HG03103 (cell line): ENCODE measurements around the gene CHRNG.

Experiments
- ATAC-seq: cut with Tn5 transposase; IDR thresholded peaks from one replicate; pipeline ENCODE4 v1.9.1; 2021; ENCODE audit warnings: low read depth; ENCODE audit not compliant: unreplicated experiment

CHRNG gene

GRCh38 chr2:232573771-232574435, 34.4 kb downstream of the CHRNG start:
- no peak for ATAC-seq

- ATAC-seq = no peak
Observed at GRCh38 chr2:232574674-232575403, 35.3 kb downstream of the CHRNG start.

GRCh38 chr2:232575404-232575746, 35.9 kb downstream of the CHRNG start:
- no peak for ATAC-seq

- no peak for ATAC-seq
Observed at GRCh38 chr2:232576995-232577394, 37.5 kb downstream of the CHRNG start.

- no peak for ATAC-seq
Observed at GRCh38 chr2:232577841-232578240, 38.3 kb downstream of the CHRNG start.

GRCh38 chr2:232578626-232579025, 39.1 kb downstream of the CHRNG start:
- no peak for ATAC-seq

GRCh38 chr2:232580648-232580981, 41.1 kb downstream of the CHRNG start:
- no peak for ATAC-seq

GRCh38 chr2:232581725-232582124, 42.2 kb downstream of the CHRNG start:
- ATAC-seq = no peak

- no peak for ATAC-seq
Observed at GRCh38 chr2:232584238-232584637, 44.7 kb downstream of the CHRNG start.

- ATAC-seq = no peak
Observed at GRCh38 chr2:232586943-232587505, 47.5 kb downstream of the CHRNG start.

GRCh38 chr2:232587512-232587911, 48.0 kb downstream of the CHRNG start:
- no peak for ATAC-seq

GRCh38 chr2:232588031-232588430, 48.5 kb downstream of the CHRNG start:
- no peak for ATAC-seq

GRCh38 chr2:232588680-232589585, 49.4 kb downstream of the CHRNG start:
- no peak for ATAC-seq

GRCh38 chr2:232592772-232593395, 53.4 kb downstream of the CHRNG start:
- no peak for ATAC-seq

GRCh38 chr2:232593982-232594381, 54.5 kb downstream of the CHRNG start:
- ATAC-seq = no peak
